ENCODE measurements around the gene PADI6.

- TF ChIP-seq CTCF (IDR thresholded peaks at IDR 0.05; ENCODE audit: low read depth, low read length) (no peak), EZH2phosphoT487 (IDR thresholded peaks at IDR 0.05; ENCODE audit: low read depth) (no peak)
Observed at GRCh38 chr1:17356387-17357026, 15.5 kb upstream of the PADI6 start.

Measured in OCI-LY3 (cell line).